GM10248 (cell line): Measurements from ENCODE around the gene IRF8.
A peak's percentile ranks its signal among the peaks of the same experiment; 100 is the strongest.

Experiments used
- CTCF ChIA-PET: fragments of 300-600 bp; sonication (Branson Sonifier 250); formaldehyde crosslinking; extraction: SDS; loops from one replicate; lab custom pipeline; 2021; ENCODE audit warnings: antibody characterized with exemption; lab: Yijun Ruan, JAX
- POLR2A ChIA-PET: fragments of 350-650 bp; sonication (Branson Sonifier 250); formaldehyde crosslinking; extraction: SDS; loops from one replicate; lab custom pipeline; 2020; ENCODE audit warnings: antibody characterized with exemption; lab: Yijun Ruan, JAX
- DNase-seq: peaks from one replicate; pipeline ENCODE4 v3.0.0; 2012; ENCODE audit errors: extremely low spot score
- CTCF ChIP-seq: IDR thresholded peaks from 2 replicates; pipeline ENCODE4 v1.5.1; 2012; ENCODE audit warnings: mild to moderate bottlenecking, low read depth; ENCODE audit errors: extremely low read depth, missing control alignments, control extremely low read depth

The IRF8 gene

GRCh38 chr16:85860413-85861094, 38.4 kb upstream of the IRF8 start:
- DNase-seq: peak; percentile 77
- POLR2A ChIA-PET: interaction anchor here (0.6 kb wide), 1 partner anchor 35 kb away, joined by 3 read pairs; no protein-coding TSS in a partner anchor
- CTCF ChIA-PET: interaction anchor here (0.9 to 3.2 kb wide), 6 partner anchors 9 to 83 kb away, joined by 3 to 9 read pairs (median 4); no protein-coding TSS in a partner anchor
- TF ChIP-seq CTCF: no peak

- no peak for DNase-seq
- POLR2A ChIA-PET: interaction anchor here (0.6 kb wide), 1 partner anchor 22 kb away, joined by 6 read pairs; no protein-coding TSS in a partner anchor
- TF ChIP-seq CTCF: no peak
- CTCF ChIA-PET: interaction anchor here (1.3 to 3.2 kb wide), 4 partner anchors 10 to 40 kb away, joined by 3 to 9 read pairs (median 6); no protein-coding TSS in a partner anchor
These were observed 37.7 kb upstream of the IRF8 start for GRCh38 chr16:85861095-85861825.

GRCh38 chr16:85862476-85863383, 36.2 kb upstream of the IRF8 start:
- no peak for DNase-seq
- CTCF ChIA-PET: interaction anchor here (1.4 to 3.2 kb wide), 3 partner anchors 11 to 41 kb away, joined by 4 to 9 read pairs (median 8); no protein-coding TSS in a partner anchor
- POLR2A ChIA-PET: no interaction called here
- TF ChIP-seq CTCF: no peak

- no peak for DNase-seq
- POLR2A ChIA-PET: no interaction called here
- CTCF ChIA-PET: no interaction called here
These were observed 35.6 kb upstream of the IRF8 start for GRCh38 chr16:85863384-85863774.

GRCh38 chr16:85864965-85865364, 34.0 kb upstream of the IRF8 start:
- TF ChIP-seq CTCF: no peak
- CTCF ChIA-PET: interaction anchor here (1.6 kb wide), 1 partner anchor 44 kb away, joined by 8 read pairs; no protein-coding TSS in a partner anchor
- DNase-seq: no peak
- POLR2A ChIA-PET: no interaction called here

More at GRCh38 chr16:85863384-85863774, 35.6 kb upstream of the IRF8 start:
- TF ChIP-seq CTCF: no peak
